ENCODE data around the gene IL4R. TPM values are rescaled to one million over a fixed set of nuclear protein-coding genes. Genes with fewer than 3 reads are reported as not detected.

The IL4R gene
- total RNA-seq, 1 experiment from 2014 or later = 99.0 TPM

DNA sequence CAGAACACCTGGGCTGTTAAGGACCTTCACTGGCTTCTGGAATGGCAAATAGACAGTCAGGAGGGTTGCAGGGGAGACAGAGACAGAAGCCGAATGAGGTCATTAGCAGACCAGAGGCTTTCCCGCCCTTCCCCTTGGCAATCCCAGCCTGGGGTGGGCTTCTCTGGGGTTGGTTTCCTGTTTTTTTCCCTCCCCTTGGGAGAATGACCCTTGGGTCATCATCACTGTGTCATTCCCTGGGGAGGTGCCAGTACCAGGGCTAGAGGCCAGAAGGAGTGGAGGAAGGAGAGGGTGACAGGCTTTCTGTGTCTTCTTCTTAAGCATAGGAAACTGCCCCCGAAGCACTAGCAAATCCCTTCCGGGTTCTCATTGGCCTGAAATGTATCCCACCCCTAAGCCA, 45.3 kb downstream of the IL4R start:
- CTCF ChIA-PET = no interaction called here
- Mint-ChIP-seq H3K27me3 (ENCODE audit: unreplicated experiment) (no peaks in the 10 kb centered on the region), H3K27ac (ENCODE audit: unreplicated experiment) (no peak overlapping the region), H3K9me3 (ENCODE audit: low read depth, unreplicated experiment) (no peaks in the 10 kb centered on the region), H3K36me3 (ENCODE audit: insufficient read depth, unreplicated experiment) (peaks cover 86% of the 10 kb centered on the region), H3K4me3 (ENCODE audit: low read depth, unreplicated experiment) (no peak overlapping the region), H3K4me1 (ENCODE audit: low read depth, unreplicated experiment) (peaks cover 9% of the 10 kb centered on the region)
- DNase-seq = no peak
- no peak for TF ChIP-seq CTCF (IDR thresholded peaks at IDR 0.05; ENCODE audit: unreplicated experiment)
- no TSS peak for BruUV-seq (replicated peaks)
- intact Hi-C loops (cut with micrococcal nuclease; ENCODE audit: unreplicated experiment) = no loop called here

GRCh38 chr16:27359615-27360014, 45.8 kb downstream of the IL4R start:
- CTCF ChIA-PET = no interaction called here
- Mint-ChIP-seq H3K27me3 (ENCODE audit: unreplicated experiment) (no peaks in the 10 kb centered on the region), H3K27ac (ENCODE audit: unreplicated experiment) (no peak overlapping the region), H3K36me3 (ENCODE audit: insufficient read depth, unreplicated experiment) (peaks cover 87% of the 10 kb centered on the region), H3K4me1 (ENCODE audit: low read depth, unreplicated experiment) (peaks cover 14% of the 10 kb centered on the region), H3K9me3 (ENCODE audit: low read depth, unreplicated experiment) (no peaks in the 10 kb centered on the region), H3K4me3 (ENCODE audit: low read depth, unreplicated experiment) (no peak overlapping the region)
- no peak for DNase-seq
- no TSS peak for BruUV-seq (replicated peaks)
- no peak for TF ChIP-seq CTCF (IDR thresholded peaks at IDR 0.05; ENCODE audit: unreplicated experiment)
- intact Hi-C loops (cut with micrococcal nuclease; ENCODE audit: unreplicated experiment) = loop anchor here (10.0 kb wide), 1 partner anchor 275 kb away; no protein-coding TSS in a partner anchor

DNA sequence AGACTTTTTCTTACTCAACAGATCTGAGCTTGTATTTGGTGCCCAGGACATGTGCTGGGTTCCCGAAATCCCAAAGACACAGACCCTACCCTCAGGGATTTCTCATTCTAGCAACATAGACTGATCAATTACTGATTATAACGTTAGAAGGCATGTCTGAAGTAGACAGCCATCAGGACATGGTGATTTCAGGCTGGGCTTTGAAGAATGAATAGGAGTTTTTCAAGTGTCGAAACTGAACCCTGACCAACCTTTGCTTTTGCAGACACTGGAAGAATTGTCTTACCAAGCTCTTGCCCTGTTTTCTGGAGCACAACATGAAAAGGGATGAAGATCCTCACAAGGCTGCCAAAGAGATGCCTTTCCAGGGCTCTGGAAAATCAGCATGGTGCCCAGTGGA, 48.2 kb downstream of the IL4R start:
- TF ChIP-seq CTCF (IDR thresholded peaks at IDR 0.05; ENCODE audit: unreplicated experiment) = no peak
- Mint-ChIP-seq H3K4me3 (ENCODE audit: low read depth, unreplicated experiment) (no peak overlapping the region), H3K9me3 (ENCODE audit: low read depth, unreplicated experiment) (no peaks in the 10 kb centered on the region), H3K36me3 (ENCODE audit: insufficient read depth, unreplicated experiment) (peaks cover 88% of the 10 kb centered on the region), H3K27ac (ENCODE audit: unreplicated experiment) (peak overlapping the region; percentile 7), H3K27me3 (ENCODE audit: unreplicated experiment) (no peaks in the 10 kb centered on the region), H3K4me1 (ENCODE audit: low read depth, unreplicated experiment) (peaks cover 27% of the 10 kb centered on the region)
- no TSS peak for BruUV-seq (replicated peaks)
- CTCF ChIA-PET = interaction anchor here (0.7 kb wide), 1 partner anchor 309 kb away, joined by 3 read pairs; no protein-coding TSS in a partner anchor
- DNase-seq = no peak
- intact Hi-C loops (cut with micrococcal nuclease; ENCODE audit: unreplicated experiment) = loop anchor here (10.0 kb wide), 1 partner anchor 277 kb away; no protein-coding TSS in a partner anchor

DNA sequence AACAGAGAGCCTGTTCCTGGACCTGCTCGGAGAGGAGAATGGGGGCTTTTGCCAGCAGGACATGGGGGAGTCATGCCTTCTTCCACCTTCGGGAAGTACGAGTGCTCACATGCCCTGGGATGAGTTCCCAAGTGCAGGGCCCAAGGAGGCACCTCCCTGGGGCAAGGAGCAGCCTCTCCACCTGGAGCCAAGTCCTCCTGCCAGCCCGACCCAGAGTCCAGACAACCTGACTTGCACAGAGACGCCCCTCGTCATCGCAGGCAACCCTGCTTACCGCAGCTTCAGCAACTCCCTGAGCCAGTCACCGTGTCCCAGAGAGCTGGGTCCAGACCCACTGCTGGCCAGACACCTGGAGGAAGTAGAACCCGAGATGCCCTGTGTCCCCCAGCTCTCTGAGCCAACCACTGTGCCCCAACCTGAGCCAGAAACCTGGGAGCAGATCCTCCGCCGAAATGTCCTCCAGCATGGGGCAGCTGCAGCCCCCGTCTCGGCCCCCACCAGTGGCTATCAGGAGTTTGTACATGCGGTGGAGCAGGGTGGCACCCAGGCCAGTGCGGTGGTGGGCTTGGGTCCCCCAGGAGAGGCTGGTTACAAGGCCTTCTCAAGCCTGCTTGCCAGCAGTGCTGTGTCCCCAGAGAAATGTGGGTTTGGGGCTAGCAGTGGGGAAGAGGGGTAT, 48.9 kb downstream of the IL4R start:
- no peak for DNase-seq
- Mint-ChIP-seq H3K4me1 (ENCODE audit: low read depth, unreplicated experiment) (peaks cover 27% of the 10 kb centered on the region), H3K4me3 (ENCODE audit: low read depth, unreplicated experiment) (no peak overlapping the region), H3K27me3 (ENCODE audit: unreplicated experiment) (no peaks in the 10 kb centered on the region), H3K9me3 (ENCODE audit: low read depth, unreplicated experiment) (no peaks in the 10 kb centered on the region), H3K27ac (ENCODE audit: unreplicated experiment) (peak overlapping the region; percentile 7), H3K36me3 (ENCODE audit: insufficient read depth, unreplicated experiment) (peaks cover 89% of the 10 kb centered on the region)
- no peak for TF ChIP-seq CTCF (IDR thresholded peaks at IDR 0.05; ENCODE audit: unreplicated experiment)
- CTCF ChIA-PET = no interaction called here
- BruUV-seq (replicated peaks) = no TSS peak
- intact Hi-C loops (cut with micrococcal nuclease; ENCODE audit: unreplicated experiment) = loop anchor here (10.0 kb wide), 1 partner anchor 278 kb away; no protein-coding TSS in a partner anchor
